Activated CD4-positive, alpha-beta T cell treated with anti-CD3 and anti-CD28 coated beads, Interleukin-2, Interleukin-4, amounts not matched to agents 100 ng/mL and 50 ng/mL, durations not matched to agents 16 hours and 8 hours (primary cell): ENCODE results near the gene PKN1.
"Not testable (repeated sequence)": the region's sequence is repeated elsewhere in the genome, so short reads cannot be mapped to it uniquely, and the experiment has no call there.

ENCODE experiments used
- DNase-seq: peaks from one replicate; pipeline ENCODE4 v3.0.0-alpha.2; 2020; ENCODE audit warnings: low spot score

The PKN1 gene

GRCh38 chr19:14487370-14488125 lies 54.4 kb downstream of the PKN1 start:
- DNase-seq: no peak

- no peak for DNase-seq
Measured at GRCh38 chr19:14492756-14493337, 59.7 kb downstream of the PKN1 start.

DNA sequence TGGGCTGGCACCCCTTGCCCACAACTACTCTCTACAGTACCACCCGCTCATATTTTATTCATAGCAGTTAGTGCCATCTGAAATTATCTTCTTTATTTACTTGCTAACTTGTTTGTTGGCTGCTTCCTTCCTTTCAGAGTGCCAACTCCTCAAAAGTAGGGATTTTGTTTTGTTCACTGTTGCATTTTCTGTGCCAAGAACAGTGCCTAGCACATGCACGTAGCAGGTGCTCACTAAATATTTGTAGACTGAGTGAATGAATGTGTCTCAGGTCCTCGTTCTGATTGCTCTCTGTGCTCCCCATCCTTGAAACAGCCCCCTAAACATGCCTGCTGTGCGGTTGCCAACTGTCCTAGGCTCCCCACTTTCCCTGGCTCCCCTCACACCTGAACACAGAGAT lies 61.3 kb downstream of the PKN1 start:
- DNase-seq: no peak

GRCh38 chr19:14494910-14495671 lies 62.0 kb downstream of the PKN1 start:
- DNase-seq: no peak

DNA sequence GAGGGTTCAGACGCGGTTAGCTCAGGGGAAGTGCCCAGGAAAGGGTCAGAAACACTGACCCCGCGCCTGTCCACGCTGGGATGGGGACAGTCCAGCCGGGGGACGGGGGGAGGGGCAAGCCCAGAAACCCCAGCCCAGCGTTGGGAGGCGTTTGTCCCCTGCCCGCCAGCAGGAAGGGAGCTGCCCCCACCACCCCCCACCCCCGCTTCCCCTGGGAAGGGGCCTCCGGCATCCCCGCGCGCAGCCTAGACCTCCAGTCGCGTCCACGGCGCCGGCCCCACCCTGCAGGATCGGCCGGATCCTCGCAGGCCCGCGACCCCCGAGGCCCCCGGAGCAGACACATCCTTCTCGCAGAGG lies 62.5 kb downstream of the PKN1 start:
- DNase-seq: no peak

DNA sequence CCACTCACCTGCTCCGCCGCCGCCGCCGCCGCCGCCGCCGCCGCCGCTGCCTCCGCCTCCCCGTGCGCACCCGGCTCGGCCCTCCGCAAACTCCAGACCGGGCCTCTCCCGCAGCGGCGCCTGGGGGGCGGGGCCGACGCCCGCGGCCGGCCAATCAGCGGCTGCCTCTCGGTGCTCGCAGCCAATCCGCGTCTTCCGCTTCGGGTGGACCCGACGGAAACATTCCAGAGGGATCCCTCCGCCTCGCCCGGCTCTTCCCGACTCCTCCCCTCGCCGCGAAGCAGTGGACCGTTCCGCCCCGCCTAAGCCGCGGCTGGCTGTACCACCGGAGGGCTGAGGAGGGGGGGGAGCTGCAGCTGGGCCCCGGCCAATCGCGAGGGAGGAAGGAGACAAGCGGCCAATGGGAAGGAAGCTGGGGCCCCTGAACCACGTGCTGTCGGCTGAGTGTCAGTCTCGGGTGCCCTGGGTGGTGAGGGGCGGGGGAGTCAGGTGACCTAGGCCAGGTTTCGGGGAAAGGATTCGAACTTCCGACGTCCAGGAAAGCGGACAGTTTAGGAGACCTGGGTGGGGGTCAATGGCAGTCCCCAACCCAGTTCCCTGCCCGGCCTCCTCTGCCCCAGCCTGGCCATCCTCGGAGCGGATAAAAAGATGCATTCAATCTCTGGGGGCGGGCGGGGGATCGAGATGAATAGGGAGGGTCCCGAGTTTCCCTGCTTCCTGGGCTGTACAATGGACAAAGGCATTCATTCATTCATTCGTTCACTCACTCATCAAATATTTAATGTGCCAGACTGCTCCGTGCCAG lies 63.1 kb downstream of the PKN1 start, which contains the start of gene GIPC1:
GIPC1 (minus strand) TSS at position 99 of the 805 bp plus-strand sequence. CDS start 13,151 bp downstream, outside the sequence.
- peak; percentile 82 for DNase-seq

- no peak for DNase-seq
Measured at GRCh38 chr19:14496834-14497227, 63.7 kb downstream of the PKN1 start.

DNA sequence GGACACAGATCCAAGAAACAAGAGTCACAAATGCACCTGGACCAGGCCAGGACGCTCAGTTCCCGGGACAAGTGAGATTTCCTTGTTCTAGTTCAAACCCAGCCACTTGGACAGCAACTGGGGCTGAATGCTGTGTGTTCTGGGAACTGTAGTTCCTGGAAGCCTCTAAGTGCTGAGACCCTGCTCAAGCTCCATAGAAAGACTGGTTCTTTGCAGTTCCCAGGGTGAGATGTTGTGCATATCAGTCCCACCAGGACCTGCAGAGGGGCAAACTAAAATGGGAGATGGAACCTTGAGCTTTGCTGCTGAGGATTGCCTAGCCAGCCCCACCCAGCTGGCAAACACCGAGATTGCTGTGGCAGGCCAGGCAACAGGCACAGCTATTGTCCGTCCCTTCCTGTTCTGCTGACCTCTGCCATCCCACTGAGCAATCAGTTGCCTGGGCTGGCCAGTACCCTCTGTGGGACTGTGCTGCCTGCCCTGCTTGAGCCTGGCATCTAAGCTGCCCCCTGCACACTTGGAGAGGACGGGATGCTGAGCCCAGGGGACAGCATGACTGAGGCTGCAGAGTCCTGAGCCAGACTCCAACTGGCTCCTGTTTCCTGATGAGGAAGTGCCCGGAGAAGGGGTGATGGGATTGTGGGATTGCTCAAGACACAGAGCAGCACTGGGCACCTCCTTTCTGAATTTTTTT lies 64.3 kb downstream of the PKN1 start:
- DNase-seq: no peak

DNA sequence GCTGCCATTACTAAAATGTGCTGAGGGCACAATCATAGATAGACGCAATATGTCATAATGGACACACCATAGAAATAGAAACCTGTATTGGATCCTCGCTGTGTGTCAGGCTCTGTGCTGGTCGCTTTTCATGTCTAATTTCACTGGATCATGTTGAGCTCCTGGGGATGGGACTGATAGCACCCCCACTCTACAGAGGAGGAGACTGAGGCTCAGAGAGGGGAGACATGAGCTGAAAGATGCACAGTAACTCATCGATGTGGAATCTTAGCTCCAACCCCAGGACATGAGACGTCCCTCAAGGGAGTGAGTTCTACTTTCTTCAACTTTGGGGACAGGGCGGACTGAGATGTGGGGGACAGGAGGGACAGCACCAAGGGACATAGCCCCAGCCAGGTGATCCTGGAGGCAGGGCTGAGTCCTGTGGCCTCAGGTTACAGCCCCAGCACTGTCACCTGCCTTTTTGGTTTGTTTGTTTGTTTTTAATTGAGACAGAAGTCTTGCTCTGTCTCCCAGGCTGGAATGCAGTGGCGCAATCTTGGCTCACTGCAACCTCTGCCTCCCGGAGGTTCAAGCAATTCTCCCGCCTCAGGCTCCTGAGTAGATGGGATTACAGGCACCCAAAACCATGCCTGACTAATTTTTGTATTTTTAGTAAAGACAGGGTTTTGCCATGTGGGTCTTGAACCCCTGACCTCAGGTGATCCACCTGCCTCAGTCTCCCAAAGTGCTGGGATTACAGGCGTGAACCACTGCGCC lies 69.4 kb downstream of the PKN1 start:
- DNase-seq: no peak

DNA sequence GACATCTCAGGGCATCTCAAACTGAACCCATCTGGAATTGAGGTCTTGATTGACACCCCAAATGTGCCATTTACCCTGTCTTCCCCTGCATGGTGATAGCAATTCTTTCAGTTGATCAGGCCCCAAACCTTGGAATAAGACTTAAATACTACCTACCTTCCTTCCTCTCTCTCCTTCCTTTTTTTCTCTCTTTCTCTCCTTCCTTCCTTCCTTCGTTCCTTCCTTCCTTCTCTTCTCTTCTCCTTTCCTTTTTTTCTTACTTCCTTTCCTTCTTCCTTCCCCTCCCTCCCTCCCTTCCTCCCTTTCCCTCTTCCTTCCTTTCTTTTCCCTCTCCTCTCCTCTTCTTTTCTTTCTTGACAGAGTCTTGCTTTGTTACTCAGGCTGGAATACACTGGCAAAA lies 70.2 kb downstream of the PKN1 start:
- no peak for DNase-seq

DNA sequence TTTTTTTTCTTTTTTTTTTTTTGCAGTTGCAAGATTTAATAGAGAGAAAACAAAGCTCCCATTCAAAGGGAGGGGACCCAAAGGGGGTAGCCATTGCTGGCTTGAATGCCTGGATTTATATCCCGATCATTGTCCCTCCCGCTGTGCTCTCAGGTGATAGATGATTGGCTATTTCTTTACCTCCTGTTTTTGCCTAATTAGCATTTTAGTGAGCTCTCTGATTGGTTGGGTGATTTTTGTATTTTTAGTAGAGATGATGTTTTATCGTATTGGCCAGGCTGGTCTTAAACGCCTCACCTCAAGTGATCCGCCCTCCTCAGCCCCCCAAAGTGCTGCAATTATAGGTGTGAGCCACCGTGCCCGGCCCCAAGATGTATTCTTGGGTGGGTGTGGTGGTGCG lies 71.5 kb downstream of the PKN1 start:
- not testable (repeated sequence) for DNase-seq

DNA sequence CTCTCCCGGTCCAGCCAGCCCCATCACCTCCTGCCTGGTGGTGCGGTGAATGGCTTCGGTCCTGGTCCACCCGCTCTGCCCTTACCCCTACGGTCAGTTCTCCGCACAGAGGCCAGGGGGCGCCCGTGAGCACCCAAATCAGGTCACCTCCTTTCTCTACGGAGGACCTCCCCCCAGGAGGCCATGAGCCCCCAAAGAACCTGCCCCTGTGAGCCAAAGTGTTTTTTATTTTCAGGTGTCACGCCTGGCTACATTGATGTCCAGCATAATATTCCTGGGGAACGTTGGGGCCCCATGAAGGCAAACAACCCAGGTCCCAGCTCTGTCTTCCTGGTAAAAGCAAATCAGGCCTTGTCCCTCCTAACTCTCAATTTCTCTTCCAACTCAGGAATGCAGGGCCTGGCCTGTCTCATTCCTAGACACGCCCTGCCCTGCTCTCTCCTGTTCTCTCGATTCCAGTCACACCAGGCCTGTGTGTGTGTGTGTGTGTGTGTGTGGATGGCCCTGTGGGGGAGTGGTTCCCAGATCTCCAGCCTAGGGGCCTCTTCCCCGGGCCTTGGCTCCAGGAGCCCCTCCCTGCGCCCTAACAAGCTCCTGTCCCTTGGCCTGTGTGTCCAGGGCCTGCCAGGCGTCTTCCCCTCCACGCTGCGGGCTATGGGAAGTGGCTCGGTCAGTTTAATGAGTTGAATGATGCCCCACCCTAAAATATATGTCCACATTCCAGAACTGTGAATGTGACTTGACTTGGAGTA lies 72.6 kb downstream of the PKN1 start:
- DNase-seq: peak; percentile 74

- DNase-seq: no peak
Measured at GRCh38 chr19:14507704-14508542, 74.8 kb downstream of the PKN1 start.

DNA sequence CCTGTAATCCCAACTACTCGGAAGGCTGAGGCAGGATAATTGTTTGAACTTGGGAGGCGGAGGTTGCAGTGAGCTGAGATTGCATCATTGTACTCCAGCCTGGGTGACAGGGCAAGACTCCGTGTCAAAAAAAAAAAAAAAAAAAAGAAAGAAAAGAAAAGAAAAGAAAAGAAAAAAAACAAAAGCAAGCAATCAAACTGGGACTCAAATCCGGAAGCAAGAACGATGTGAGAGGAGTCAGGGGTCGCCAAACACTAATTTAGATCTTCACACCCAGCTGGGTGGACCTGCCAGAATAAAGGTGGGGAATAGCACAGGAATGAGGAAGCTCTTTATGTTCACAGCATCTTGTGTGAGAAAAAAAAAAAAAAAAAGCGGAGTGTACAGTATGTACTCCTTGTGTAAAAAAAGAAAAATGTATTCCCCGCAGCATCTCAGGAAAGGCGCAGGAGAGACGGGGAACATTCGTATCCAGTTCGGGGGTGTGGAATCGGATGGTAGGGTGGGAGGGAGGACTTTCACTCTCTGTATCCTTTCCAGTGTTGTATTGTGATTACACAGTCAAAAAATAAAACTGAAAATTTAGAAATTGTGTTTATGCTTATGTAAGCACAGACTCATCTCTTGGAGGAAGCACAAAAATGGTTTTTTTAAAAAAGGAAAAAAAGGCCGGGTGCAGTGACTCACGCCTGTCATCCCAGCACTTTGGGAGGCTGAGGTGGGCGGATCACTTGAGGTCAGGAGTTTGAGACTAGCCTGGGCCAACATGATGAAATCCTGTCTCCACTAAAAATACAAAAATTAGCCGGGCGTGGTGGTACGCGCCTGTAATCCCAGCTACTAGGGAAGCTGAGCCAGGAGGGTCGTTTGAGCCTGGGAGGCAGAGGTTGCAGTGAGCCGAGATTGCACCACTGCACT lies 77.5 kb downstream of the PKN1 start:
- no peak for DNase-seq

GRCh38 chr19:14511229-14511593 lies 78.1 kb downstream of the PKN1 start:
- DNase-seq: no peak

GRCh38 chr19:14512406-14512961 lies 79.4 kb downstream of the PKN1 start:
- no peak for DNase-seq

GRCh38 chr19:14514215-14514863 lies 81.2 kb downstream of the PKN1 start:
- no peak for DNase-seq
